ENCODE results near the gene PLAGL2. TPM values are rescaled to one million over a fixed set of nuclear protein-coding genes. Genes with fewer than 3 reads are reported as not detected.
A peak's percentile ranks its signal among the peaks of the same experiment; 100 is the strongest.

Gene PLAGL2
- total RNA-seq, 1 experiment from 2014 or later = 40.6 TPM

- H3K27me3 ChIP-seq (ENCODE audit: control insufficient read depth, insufficient read depth, low read length) = no peaks in the 10 kb centered on the region
- no TSS peak for BruUV-seq (replicated peaks)
- peaks cover 19% of the 10 kb centered on the region for H3K4me1 ChIP-seq (ENCODE audit: control insufficient read depth, insufficient read depth, low read length)
- no peak overlapping the region for H3K27ac ChIP-seq (ENCODE audit: low read length)
- ChIA-PET POLR2A (interaction anchor here (0.7 kb wide), 1 partner anchor 11 kb away, joined by 5 read pairs; no protein-coding TSS in a partner anchor), CTCF (no interaction called here)
- in situ Hi-C loops (cut with HindIII; ENCODE audit: low pct_unique_long_range_greater_than_20kb, low sequenced_read_pairs) (no loop called here), intact Hi-C loops (cut with micrococcal nuclease; ENCODE audit: unreplicated experiment) (no loop called here)
- H3K9me3 ChIP-seq (ENCODE audit: control insufficient read depth, insufficient read depth, low read depth, low read length) = no peaks in the 10 kb centered on the region
- TF ChIP-seq TCF7L2 (IDR thresholded peaks at IDR 0.05; ENCODE audit: low read depth, low read length) = no peak
- no peak for TF ChIP-seq CTCF (IDR thresholded peaks at IDR 0.05)
- TF ChIP-seq POLR2AphosphoS5 (IDR thresholded peaks at IDR 0.05; ENCODE audit: low read depth, low read length) = no peak
- ATAC-seq (no peak), DNase-seq (ENCODE audit: low read depth, low spot score) (no peak)
- no peak overlapping the region for H3K4me3 ChIP-seq (ENCODE audit: low read depth in 2 of 2, low read length in 2 of 2)
- H3K36me3 ChIP-seq (ENCODE audit: control insufficient read depth, insufficient read depth, low read length) = peaks cover 2% of the 10 kb centered on the region; the same call in 1 of the 2 replicates
These were observed 32.7 kb upstream of the PLAGL2 start for GRCh38 chr20:32240205-32240604.

- Histone ChIP-seq H3K9me3 (ENCODE audit: control insufficient read depth, insufficient read depth, low read depth, low read length) (no peaks in the 10 kb centered on the region), H3K27ac (ENCODE audit: low read length) (no peak overlapping the region), H3K4me3 (ENCODE audit: low read depth in 2 of 2, low read length in 2 of 2) (no peak overlapping the region), H3K4me1 (ENCODE audit: control insufficient read depth, insufficient read depth, low read length) (peaks cover 6% of the 10 kb centered on the region; the same call in 1 of the 2 replicates), H3K36me3 (ENCODE audit: control insufficient read depth, insufficient read depth, low read length) (peaks cover 3% of the 10 kb centered on the region; the same call in 1 of the 2 replicates), H3K27me3 (ENCODE audit: control insufficient read depth, insufficient read depth, low read length) (no peaks in the 10 kb centered on the region)
- no peak for DNase-seq (ENCODE audit: low read depth, low spot score)
- no TSS peak for BruUV-seq (replicated peaks)
- 0 out of 2 replicates have a peak, but pooled peaks have one; percentile 4 for ATAC-seq
- ChIA-PET POLR2A (interaction anchor here (0.7 kb wide), 1 partner anchor 23 kb away, joined by 3 read pairs; no protein-coding TSS in a partner anchor), CTCF (interaction anchor here (0.7 kb wide), 1 partner anchor 52 kb away, joined by 4 read pairs; no protein-coding TSS in a partner anchor)
- TF ChIP-seq POLR2AphosphoS5 (IDR thresholded peaks at IDR 0.05; ENCODE audit: low read depth, low read length) (peak; percentile 71), TCF7L2 (IDR thresholded peaks at IDR 0.05; ENCODE audit: low read depth, low read length) (no peak)
- intact Hi-C loops (cut with micrococcal nuclease; ENCODE audit: unreplicated experiment) (no loop called here), in situ Hi-C loops (cut with HindIII; ENCODE audit: low pct_unique_long_range_greater_than_20kb, low sequenced_read_pairs) (no loop called here)
These were observed 31.2 kb upstream of the PLAGL2 start for GRCh38 chr20:32238483-32239425.

- Histone ChIP-seq H3K9me3 (ENCODE audit: control insufficient read depth, insufficient read depth, low read depth, low read length) (no peaks in the 10 kb centered on the region), H3K27ac (ENCODE audit: low read length) (no peak overlapping the region), H3K4me3 (ENCODE audit: low read depth in 2 of 2, low read length in 2 of 2) (no peak overlapping the region), H3K4me1 (ENCODE audit: control insufficient read depth, insufficient read depth, low read length) (peaks cover 6% of the 10 kb centered on the region; the same call in 1 of the 2 replicates), H3K36me3 (ENCODE audit: control insufficient read depth, insufficient read depth, low read length) (peaks cover 11% of the 10 kb centered on the region), H3K27me3 (ENCODE audit: control insufficient read depth, insufficient read depth, low read length) (no peaks in the 10 kb centered on the region)
- ChIA-PET CTCF (no interaction called here), POLR2A (no interaction called here)
- ATAC-seq (0 out of 2 replicates have a peak, but pooled peaks have one; percentile 37), DNase-seq (ENCODE audit: low read depth, low spot score) (no peak)
- TF ChIP-seq POLR2AphosphoS5 (IDR thresholded peaks at IDR 0.05; ENCODE audit: low read depth, low read length) = peak; percentile 71
- TF ChIP-seq REST (IDR thresholded peaks at IDR 0.05; ENCODE audit: insufficient read depth in 1 of 2, low read depth in 2 of 2, low read length in 1 of 2) = no peak
- in situ Hi-C loops (cut with HindIII; ENCODE audit: low pct_unique_long_range_greater_than_20kb, low sequenced_read_pairs) (no loop called here), intact Hi-C loops (cut with micrococcal nuclease; ENCODE audit: unreplicated experiment) (no loop called here)
- TSS peak; percentile 83 for BruUV-seq (replicated peaks)
These were observed 29.9 kb upstream of the PLAGL2 start for GRCh38 chr20:32237419-32237818.

Measured in Panc1 (cell line).